IMR-90 (cell line): ENCODE data around the gene BRS3. TPM values are rescaled to one million over a fixed set of nuclear protein-coding genes. Genes with fewer than 3 reads are reported as not detected.

Source experiments
- ATAC-seq: fragments of 200-7000 bp; cut with Tn5 transposase; 2 replicates; pipeline ENCODE4 v1.9.1; 2020; ENCODE audit warnings: low read depth, mild to moderate bottlenecking, moderate library complexity
- BruUV-seq: library from RNA; stranded (reverse); fragments of 400-500 nt; replicated peaks from 2 replicates; lab custom pipeline; 2021; lab: Mats Ljungman, UMichigan
- CTCF ChIA-PET: fragments of 300-600 bp; formaldehyde crosslinking; extraction: SDS; loops from one replicate; lab custom pipeline; 2021; ENCODE audit warnings: antibody characterized with exemption; lab: Yijun Ruan, JAX
- POLR2A ChIA-PET: fragments of 300-600 bp; sonication (Branson Sonifier 250); formaldehyde crosslinking; loops from one replicate; lab custom pipeline; 2022; ENCODE audit warnings: antibody characterized with exemption; ENCODE audit not compliant: unreplicated experiment; lab: Charles Lee
- DNase-seq: peaks from one replicate; pipeline ENCODE4 v3.0.0; 2013
- H2AFZ ChIP-seq: replicated peaks from 2 replicates; pipeline ENCODE3; 2013; ENCODE audit warnings: low read length, mild to moderate bottlenecking; ENCODE audit not compliant: poor library complexity
- H2AK5ac ChIP-seq: 2 replicates; pipeline ENCODE4 v1.6.1; 2013; ENCODE audit warnings: low read depth, low read length, inconsistent platforms
- H2AK9ac ChIP-seq: replicated peaks from 2 replicates; pipeline ENCODE3; 2013; ENCODE audit warnings: mild to moderate bottlenecking, low read depth, low read length, moderate library complexity; ENCODE audit not compliant: poor library complexity
- H2BK120ac ChIP-seq: 2 replicates; pipeline ENCODE4 v1.6.1; 2013; ENCODE audit warnings: low read depth, low read length, inconsistent platforms
- H2BK15ac ChIP-seq: 3 replicates; pipeline ENCODE4 v1.6.1; 2013; ENCODE audit warnings: low read depth, low read length, inconsistent platforms
- H2BK20ac ChIP-seq: 2 replicates; pipeline ENCODE4 v1.6.1; 2013; ENCODE audit warnings: low read depth, mild to moderate bottlenecking, inconsistent platforms, low read length, moderate library complexity
- H2BK5ac ChIP-seq: 2 replicates; pipeline ENCODE4 v1.6.1; 2013; ENCODE audit warnings: mild to moderate bottlenecking, low read depth, low read length, inconsistent platforms; ENCODE audit not compliant: poor library complexity, severe bottlenecking
- H3K14ac ChIP-seq: replicated peaks from 2 replicates; pipeline ENCODE4 v1.6.1; 2013; ENCODE audit warnings: low read depth, low read length, inconsistent platforms
- H3K18ac ChIP-seq: 2 replicates; pipeline ENCODE4 v1.6.1; 2013; ENCODE audit warnings: low read depth, low read length, control low read depth
- H3K23ac ChIP-seq: 2 replicates; pipeline ENCODE4 v1.6.1; 2013; ENCODE audit warnings: low read depth, low read length, inconsistent platforms
- H3K27ac ChIP-seq: 2 replicates; pipeline ENCODE4 v1.5.1; 2013; ENCODE audit warnings: mild to moderate bottlenecking, control low read depth, low read length; ENCODE audit not compliant: insufficient read depth
- H3K27me3 ChIP-seq: 2 replicates; pipeline ENCODE4 v1.6.1; 2013; ENCODE audit warnings: low read length; ENCODE audit not compliant: control insufficient read depth, insufficient read depth
- H3K36me3 ChIP-seq: 2 replicates; pipeline ENCODE4 v1.6.1; 2013; ENCODE audit warnings: low read length, mixed read lengths; ENCODE audit not compliant: control insufficient read depth, insufficient read depth
- H3K4ac ChIP-seq: 2 replicates; pipeline ENCODE4 v1.6.1; 2013; ENCODE audit warnings: low read depth, low read length, inconsistent platforms
- H3K4me1 ChIP-seq: 2 replicates; pipeline ENCODE4 v1.6.1; 2013; ENCODE audit warnings: low read length, mixed read lengths; ENCODE audit not compliant: control insufficient read depth, insufficient read depth
- H3K4me2 ChIP-seq: 2 replicates; pipeline ENCODE4 v1.6.1; 2013; ENCODE audit warnings: low read depth, mild to moderate bottlenecking, control low read depth, low read length, moderate library complexity
- H3K4me3 ChIP-seq: 2 replicates; pipeline ENCODE4 v1.5.1; 2013; ENCODE audit warnings: low read depth, mild to moderate bottlenecking, control low read depth, low read length, moderate library complexity; ENCODE audit not compliant: insufficient read depth
- H3K56ac ChIP-seq: 2 replicates; pipeline ENCODE4 v1.6.1; 2013; ENCODE audit warnings: low read length, inconsistent platforms; ENCODE audit not compliant: insufficient read depth; ENCODE audit errors: extremely low read depth
- H3K79me1 ChIP-seq, 2 experiments: 2 replicates each; pipeline ENCODE4 v1.6.1; 2013; ENCODE audit warnings: low read length in 2 of 2, inconsistent platforms in 1 of 2, low read depth in 1 of 2
- H3K9ac ChIP-seq: 2 replicates; pipeline ENCODE4 v1.6.1; 2013; ENCODE audit warnings: low read depth, low read length, control low read depth
- H3K9me1 ChIP-seq: 2 replicates; pipeline ENCODE4 v1.6.1; 2013; ENCODE audit warnings: low read length, inconsistent platforms; ENCODE audit not compliant: insufficient read depth
- H3K9me3 ChIP-seq: 2 replicates; pipeline ENCODE4 v1.6.1; 2013; ENCODE audit warnings: low read length; ENCODE audit not compliant: control insufficient read depth, insufficient read depth
- H4K20me1 ChIP-seq: 2 replicates; pipeline ENCODE4 v1.6.1; 2013; ENCODE audit warnings: low read length, inconsistent platforms; ENCODE audit not compliant: insufficient read depth
- H4K5ac ChIP-seq: 2 replicates; pipeline ENCODE4 v1.6.1; 2013; ENCODE audit warnings: mild to moderate bottlenecking, low read depth, low read length, control low read depth
- H4K8ac ChIP-seq, 2 experiments: 2 replicates each; pipeline ENCODE4 v1.6.1; 2013; ENCODE audit warnings: low read depth in 2 of 2, low read length in 2 of 2, control low read depth in 1 of 2, inconsistent platforms in 1 of 2
- H4K91ac ChIP-seq: 2 replicates; pipeline ENCODE4 v1.6.1; 2013; ENCODE audit warnings: low read depth, low read length, inconsistent platforms; ENCODE audit not compliant: insufficient read depth
- BHLHE40 ChIP-seq: fragments of 150-350 bp; IDR thresholded peaks from 2 replicates; pipeline ENCODE4 v1.6.1; 2016; ENCODE audit warnings: mild to moderate bottlenecking, low read depth, low read length
- CEBPB ChIP-seq: IDR thresholded peaks from 2 replicates; pipeline ENCODE4 v1.6.1; 2012; ENCODE audit warnings: low read depth, low read length, improper control_type of control experiment
- CHD1 ChIP-seq: IDR thresholded peaks from 2 replicates; pipeline ENCODE4 v1.6.1; 2012; ENCODE audit warnings: low read depth, low read length, improper control_type of control experiment
- FOS ChIP-seq: fragments of 150-350 bp; IDR thresholded peaks from 2 replicates; pipeline ENCODE4 v1.6.1; 2016; ENCODE audit warnings: low read depth, low read length
- MAFK ChIP-seq: IDR thresholded peaks from 2 replicates; pipeline ENCODE4 v1.6.1; 2012; ENCODE audit warnings: low read depth, low read length, improper control_type of control experiment
- MAZ ChIP-seq: IDR thresholded peaks from 2 replicates; pipeline ENCODE4 v1.6.1; 2012; ENCODE audit warnings: low read depth, mild to moderate bottlenecking, low read length, improper control_type of control experiment, moderate library complexity, borderline replicate concordance
- MXI1 ChIP-seq: IDR thresholded peaks from 2 replicates; pipeline ENCODE4 v1.6.1; 2012; ENCODE audit warnings: low read depth, mild to moderate bottlenecking, low read length, moderate library complexity, borderline replicate concordance
- NFE2L2 ChIP-seq: fragments of 150-350 bp; IDR thresholded peaks from 2 replicates; pipeline ENCODE4 v1.6.1; 2016; ENCODE audit warnings: low read depth, mild to moderate bottlenecking, low read length
- POLR2A ChIP-seq: IDR thresholded peaks from 2 replicates; pipeline ENCODE4 v1.6.1; 2012; ENCODE audit warnings: mild to moderate bottlenecking, low read depth, low read length
- RAD21 ChIP-seq: IDR thresholded peaks from 2 replicates; pipeline ENCODE4 v1.6.1; 2012; ENCODE audit warnings: low read length, improper control_type of control experiment
- RCOR1 ChIP-seq: IDR thresholded peaks from 2 replicates; pipeline ENCODE4 v1.6.1; 2012; ENCODE audit warnings: mild to moderate bottlenecking, low read length, improper control_type of control experiment; ENCODE audit not compliant: insufficient replicate concordance
- RFX5 ChIP-seq: IDR thresholded peaks from 2 replicates; pipeline ENCODE4 v1.8.0; 2012; ENCODE audit warnings: low read depth, mild to moderate bottlenecking, low read length, moderate library complexity
- SMC3 ChIP-seq: fragments of 150-350 bp; IDR thresholded peaks from 2 replicates; pipeline ENCODE4 v1.6.1; 2016; ENCODE audit warnings: low read depth, mild to moderate bottlenecking, antibody characterized with exemption, low read length, moderate library complexity
- WGBS, 2 experiments: methylation state at CpG; one replicate each; pipeline versions ENCODE4 v1.1.5 to v1.1.7; 2013; ENCODE audit warnings: missing lambda C conversion rate in 2 of 2; ENCODE audit not compliant: insufficient read length in 1 of 2; ENCODE audit errors: extremely low coverage in 2 of 2; 5-methylcytosine and 5-hydroxymethylcytosine counted together
- dilution Hi-C: fragments of 300-500 bp; cut with HindIII; formaldehyde crosslinking; loops from one replicate; pipeline ENCODE4 v1.14.3; 2018; ENCODE audit warnings: low sequenced_read_pairs; ENCODE audit not compliant: unreplicated experiment
- in situ Hi-C: fragments of 300-500 bp; cut with MboI; formaldehyde crosslinking; loops from 3 replicates; pipeline ENCODE4 v1.14.3; 2019; ENCODE audit warnings: low sequenced_read_pairs, inconsistent platforms, mixed read lengths
- intact Hi-C: fragments of 100-400 bp; cut with micrococcal nuclease; formaldehyde crosslinking; loops from 2 replicates; pipeline ENCODE4 v1.10.0; 2022
- polyA plus RNA-seq, 3 experiments: library from polyadenylated mRNA; depleted of rRNA; stranded (reverse); fragments of >200 nt; gene quantifications; 2 replicates each; pipeline ENCODE4 v1.2.3, GENCODE V29; 2012; ENCODE audit warnings: low replicate concordance in 1 of 3
- total RNA-seq: library from RNA; depleted of rRNA; stranded (reverse); fragments of >200 nt; gene quantifications from 2 replicates; pipeline ENCODE4 v1.2.3, GENCODE V29; 2012
- TF ChIP-seq, protein P1 (sequence below): conservative IDR thresholded peaks from 2 replicates; pipeline ENCODE4 v1.5.1; 2012; ENCODE audit warnings: mild to moderate bottlenecking, low read depth, low read length, improper control_type of control experiment
- TF ChIP-seq, protein P2 (sequence below): fragments of 150-350 bp; IDR thresholded peaks from 2 replicates; pipeline ENCODE4 v1.6.1; 2017; ENCODE audit warnings: mild to moderate bottlenecking, antibody characterized with exemption, low read length, low read depth
- TF ChIP-seq, protein P3 (sequence below): fragments of 150-350 bp; IDR thresholded peaks from 2 replicates; pipeline ENCODE4 v1.6.1; 2016; ENCODE audit warnings: low read depth, mild to moderate bottlenecking, low read length, moderate library complexity, borderline replicate concordance

Gene BRS3
- total and polyA plus RNA-seq, 2 of the 4 experiments (the other 2 are of a cell fraction), result not detected

GRCh38 chrX:136538811-136539210 is 51.1 kb downstream of the BRS3 start:
- Histone ChIP-seq H3K18ac (no peak overlapping the region), H3K27ac (no peak overlapping the region), H3K4ac (no peak overlapping the region), H3K4me3 (no peak overlapping the region), H4K8ac (no peak overlapping the region), H3K9me3 (no peaks in the 10 kb centered on the region), H3K9me1 (no peaks in the 10 kb centered on the region), H2BK120ac (no peak overlapping the region), H2BK20ac (no peak overlapping the region), H3K4me1 (no peaks in the 10 kb centered on the region), H2AK5ac (no peak overlapping the region), H4K20me1 (no peaks in the 10 kb centered on the region), H4K5ac (no peak overlapping the region), H3K36me3 (no peaks in the 10 kb centered on the region), H4K91ac (no peak overlapping the region), H3K27me3 (peaks cover 7% of the 10 kb centered on the region), H2BK15ac (no peak overlapping the region), H3K56ac (no peak overlapping the region), H2AK9ac (no peak overlapping the region), H3K23ac (no peak overlapping the region), H3K79me1 (no peaks in the 10 kb centered on the region), H2AFZ (no peak overlapping the region), H3K14ac (no peak overlapping the region), H3K4me2 (no peak overlapping the region), H2BK5ac (no peak overlapping the region), H3K9ac (no peak overlapping the region)
- ATAC-seq, result no peak
- CTCF ChIA-PET, result no interaction called here
- WGBS, 2 experiments, result 30% methylated on average over 2 of the region's 2 CpGs; no CpG with 5 or more reads in 1 of the 2 experiments
- intact Hi-C loops (no loop called here), dilution Hi-C loops (no loop called here), in situ Hi-C loops (no loop called here)
- TF ChIP-seq SMC3 (no peak), RCOR1 (no peak), FOS (no peak), NFE2L2 (no peak), MXI1 (no peak), CHD1 (no peak), POLR2A (no peak), RFX5 (no peak), MAZ (no peak), MAFK (no peak), BHLHE40 (no peak), CEBPB (no peak), RAD21 (no peak)
- TF ChIP-seq, protein P1, sequence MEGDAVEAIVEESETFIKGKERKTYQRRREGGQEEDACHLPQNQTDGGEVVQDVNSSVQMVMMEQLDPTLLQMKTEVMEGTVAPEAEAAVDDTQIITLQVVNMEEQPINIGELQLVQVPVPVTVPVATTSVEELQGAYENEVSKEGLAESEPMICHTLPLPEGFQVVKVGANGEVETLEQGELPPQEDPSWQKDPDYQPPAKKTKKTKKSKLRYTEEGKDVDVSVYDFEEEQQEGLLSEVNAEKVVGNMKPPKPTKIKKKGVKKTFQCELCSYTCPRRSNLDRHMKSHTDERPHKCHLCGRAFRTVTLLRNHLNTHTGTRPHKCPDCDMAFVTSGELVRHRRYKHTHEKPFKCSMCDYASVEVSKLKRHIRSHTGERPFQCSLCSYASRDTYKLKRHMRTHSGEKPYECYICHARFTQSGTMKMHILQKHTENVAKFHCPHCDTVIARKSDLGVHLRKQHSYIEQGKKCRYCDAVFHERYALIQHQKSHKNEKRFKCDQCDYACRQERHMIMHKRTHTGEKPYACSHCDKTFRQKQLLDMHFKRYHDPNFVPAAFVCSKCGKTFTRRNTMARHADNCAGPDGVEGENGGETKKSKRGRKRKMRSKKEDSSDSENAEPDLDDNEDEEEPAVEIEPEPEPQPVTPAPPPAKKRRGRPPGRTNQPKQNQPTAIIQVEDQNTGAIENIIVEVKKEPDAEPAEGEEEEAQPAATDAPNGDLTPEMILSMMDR, result no peak
- TF ChIP-seq, protein P2, sequence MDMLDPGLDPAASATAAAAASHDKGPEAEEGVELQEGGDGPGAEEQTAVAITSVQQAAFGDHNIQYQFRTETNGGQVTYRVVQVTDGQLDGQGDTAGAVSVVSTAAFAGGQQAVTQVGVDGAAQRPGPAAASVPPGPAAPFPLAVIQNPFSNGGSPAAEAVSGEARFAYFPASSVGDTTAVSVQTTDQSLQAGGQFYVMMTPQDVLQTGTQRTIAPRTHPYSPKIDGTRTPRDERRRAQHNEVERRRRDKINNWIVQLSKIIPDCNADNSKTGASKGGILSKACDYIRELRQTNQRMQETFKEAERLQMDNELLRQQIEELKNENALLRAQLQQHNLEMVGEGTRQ, result no peak
- TF ChIP-seq, protein P3, sequence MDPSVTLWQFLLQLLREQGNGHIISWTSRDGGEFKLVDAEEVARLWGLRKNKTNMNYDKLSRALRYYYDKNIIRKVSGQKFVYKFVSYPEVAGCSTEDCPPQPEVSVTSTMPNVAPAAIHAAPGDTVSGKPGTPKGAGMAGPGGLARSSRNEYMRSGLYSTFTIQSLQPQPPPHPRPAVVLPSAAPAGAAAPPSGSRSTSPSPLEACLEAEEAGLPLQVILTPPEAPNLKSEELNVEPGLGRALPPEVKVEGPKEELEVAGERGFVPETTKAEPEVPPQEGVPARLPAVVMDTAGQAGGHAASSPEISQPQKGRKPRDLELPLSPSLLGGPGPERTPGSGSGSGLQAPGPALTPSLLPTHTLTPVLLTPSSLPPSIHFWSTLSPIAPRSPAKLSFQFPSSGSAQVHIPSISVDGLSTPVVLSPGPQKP, result no peak
- BruUV-seq, result no TSS peak
- POLR2A ChIA-PET, result no interaction called here
- DNase-seq, result no peak
